SK-MEL-5 (cell line): ENCODE measurements around the gene GDF7. TPM values are rescaled to one million over a fixed set of nuclear protein-coding genes. Genes with fewer than 3 reads are reported as not detected.

Source experiments
- DNase-seq: peaks from one replicate; pipeline ENCODE4 v3.0.0-alpha.2; 2016; ENCODE audit warnings: low read depth, low spot score
- in situ Hi-C: cut with HindIII; loops from 2 replicates; pipeline ENCODE4 v1.10.0; 2016; ENCODE audit warnings: low sequenced_read_pairs, high pct_unique_total_duplicates, low pct_unique_long_range_greater_than_20kb
- total RNA-seq: library from RNA; depleted of rRNA; stranded (reverse); fragments of >200 nt; shearing (Covaris generic); gene quantifications from 2 replicates; pipeline ENCODE4 v1.2.3, GENCODE V29; 2014

GDF7 gene
- total RNA-seq, 1 experiment from 2014 or later: 0.71 TPM

GRCh38 chr2:20675701-20676352 lies 8.9 kb downstream of the GDF7 start:
- in situ Hi-C loops: loop anchor here (10.0 to 25.0 kb wide), 2 partner anchors 59 to 261 kb away; no protein-coding TSS in a partner anchor
- peak; percentile 36 for DNase-seq

DNA sequence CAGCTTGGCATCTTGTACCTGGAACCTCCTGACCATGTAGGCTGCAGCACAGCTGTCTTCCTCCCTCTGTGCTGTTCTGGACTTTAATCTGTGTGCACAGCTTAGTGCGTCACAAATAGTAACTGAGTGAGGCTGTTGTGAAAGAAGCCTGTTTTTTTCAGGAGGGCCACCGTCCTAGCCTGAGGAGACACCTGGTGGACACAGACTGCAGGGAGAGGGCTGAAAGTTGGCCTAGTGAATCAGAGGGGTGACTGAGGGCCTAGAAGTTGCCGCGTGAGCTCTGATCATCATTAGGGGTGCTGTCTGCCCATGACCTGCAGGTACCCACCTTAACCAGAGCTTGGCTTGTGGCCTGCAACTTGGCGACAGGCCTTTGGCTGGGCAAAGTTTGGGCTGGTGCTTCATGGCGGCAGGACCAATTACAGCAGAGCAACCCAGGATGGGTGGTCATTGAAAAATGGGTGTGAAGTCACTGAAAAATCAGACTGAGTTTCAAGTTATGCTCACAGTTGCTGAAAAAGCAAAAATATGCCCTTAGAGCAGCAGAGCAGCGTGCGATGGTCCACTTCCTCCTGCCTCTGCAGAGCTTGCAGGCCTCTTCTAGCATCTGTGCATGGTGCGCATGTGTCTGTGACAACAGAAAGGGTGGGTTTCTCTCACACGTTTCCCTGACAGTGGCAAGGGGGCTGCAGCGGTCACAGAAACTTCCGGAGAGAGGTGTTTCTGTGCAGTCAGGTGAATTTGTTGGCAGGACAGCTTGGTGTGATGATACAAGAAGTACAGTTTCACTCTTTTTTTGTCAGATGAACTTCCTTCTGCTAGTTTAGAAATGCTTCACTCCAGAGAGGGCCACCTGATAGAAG lies 9.6 kb downstream of the GDF7 start:
- peak; percentile 30 for DNase-seq

DNA sequence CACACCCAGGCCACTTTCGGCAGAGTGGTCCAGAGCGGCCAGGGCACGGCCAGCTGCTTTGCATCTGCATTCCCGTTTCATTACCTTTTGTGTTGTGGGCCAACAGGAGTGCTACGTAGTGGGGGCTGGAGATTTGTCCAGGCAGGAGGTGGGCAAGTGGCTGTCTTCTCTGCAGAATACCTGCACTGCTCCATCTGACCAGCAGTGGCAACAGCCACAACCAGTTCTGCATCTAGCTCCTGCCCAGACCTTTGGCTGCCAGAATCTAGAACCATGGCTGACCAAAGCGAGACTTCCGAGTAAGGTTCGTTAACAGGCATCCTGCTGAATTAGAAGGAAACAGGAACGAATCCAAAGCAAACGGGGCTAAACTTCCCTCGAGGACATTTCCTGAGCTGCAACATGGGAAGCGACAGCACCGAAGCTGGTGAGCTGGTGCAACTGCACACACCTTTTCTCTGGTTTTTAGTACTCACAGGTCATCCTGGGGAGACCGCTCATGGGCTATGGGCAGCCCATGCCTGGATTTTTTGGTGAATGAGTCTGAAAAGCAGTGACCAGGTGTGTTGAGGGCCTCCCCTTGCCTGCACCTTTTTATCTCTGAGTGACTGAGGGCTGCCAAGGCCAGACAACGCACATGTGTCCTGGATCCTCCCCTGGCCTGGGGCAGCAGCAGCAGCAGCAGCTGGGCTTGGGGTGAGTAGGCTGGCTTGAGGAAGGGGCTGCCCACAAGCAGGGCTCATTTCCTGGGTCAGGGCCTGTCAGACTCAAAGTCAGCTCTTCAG lies 10.5 kb downstream of the GDF7 start:
- peak; percentile 28 for DNase-seq
- in situ Hi-C loops: loop anchor here (10.0 to 25.0 kb wide), 2 partner anchors 57 to 260 kb away; no protein-coding TSS in a partner anchor

More for the DNA sequence above, 9.6 kb downstream of the GDF7 start:
- in situ Hi-C loops: loop anchor here (10.0 to 25.0 kb wide), 2 partner anchors 58 to 261 kb away; no protein-coding TSS in a partner anchor

DNA sequence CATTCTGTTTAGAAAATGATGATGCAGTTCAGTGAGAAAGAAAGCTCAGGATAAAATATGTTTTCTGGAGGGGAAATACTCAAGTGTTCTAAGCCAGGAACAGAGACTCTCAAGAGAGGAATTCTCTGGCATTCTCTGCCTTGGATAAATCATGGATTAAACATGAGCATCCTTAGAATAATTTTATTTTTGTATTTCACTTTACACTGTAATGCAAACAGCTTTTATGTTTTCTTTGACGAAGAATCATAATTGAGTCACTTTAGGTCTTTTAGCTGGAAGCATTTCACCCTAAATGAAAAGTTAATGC lies 11.1 kb downstream of the GDF7 start:
- in situ Hi-C loops: loop anchor here (10.0 to 25.0 kb wide), 2 partner anchors 57 to 259 kb away; no protein-coding TSS in a partner anchor
- no peak for DNase-seq

DNA sequence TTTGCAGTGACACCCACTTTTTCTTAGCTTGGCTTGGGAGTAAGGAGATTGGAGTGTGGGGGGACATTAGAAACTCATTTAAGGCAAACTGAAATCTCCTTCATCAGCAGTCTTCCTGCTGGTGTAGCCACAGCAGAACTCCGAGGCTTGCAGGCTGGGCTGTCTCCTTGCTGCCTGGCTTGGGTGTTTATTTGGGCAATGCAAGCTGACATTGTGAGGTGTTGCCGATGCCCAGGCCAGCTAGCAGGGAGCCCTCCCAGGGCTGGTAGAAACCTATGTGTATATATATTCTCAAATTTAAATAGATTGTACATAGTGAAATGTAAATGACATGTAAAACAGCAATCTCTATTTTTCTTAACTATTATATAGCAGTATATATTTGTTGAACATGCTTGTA lies 11.8 kb downstream of the GDF7 start:
- in situ Hi-C loops: loop anchor here (10.0 to 25.0 kb wide), 2 partner anchors 56 to 259 kb away; no protein-coding TSS in a partner anchor
- no peak for DNase-seq

DNA sequence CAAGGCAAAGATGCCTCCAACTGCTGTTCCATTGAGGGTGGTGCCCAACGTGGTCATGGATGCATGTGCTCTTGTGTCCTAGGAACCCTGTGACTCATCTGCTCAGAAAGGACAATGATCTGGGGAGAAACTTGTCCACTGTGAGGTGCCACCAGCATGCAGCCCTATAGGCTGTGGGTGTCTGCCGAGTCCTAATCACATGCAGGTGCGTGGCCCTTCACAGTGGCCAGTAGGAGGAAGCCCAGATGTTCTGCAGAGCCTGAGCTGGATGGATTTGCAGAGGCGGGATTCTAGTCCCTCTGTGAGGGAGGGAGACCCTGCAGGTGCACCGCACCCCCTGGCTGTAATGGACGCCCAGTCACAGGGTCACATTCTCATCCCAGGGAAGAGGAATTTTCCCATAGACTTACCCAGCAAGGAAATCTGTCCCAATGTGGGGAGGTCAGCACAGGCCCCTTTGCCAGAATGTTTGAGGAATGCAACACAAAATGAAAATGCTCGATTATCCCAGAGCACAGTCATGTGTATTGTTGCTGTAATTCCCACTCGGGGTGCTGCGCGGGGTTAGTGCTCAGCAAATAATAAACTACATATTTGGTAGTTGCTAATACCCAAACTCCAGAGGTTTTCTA lies 13.9 kb downstream of the GDF7 start:
- in situ Hi-C loops: loop anchor here (25.0 kb wide), 1 partner anchor 256 kb away; no protein-coding TSS in a partner anchor
- no peak for DNase-seq

- in situ Hi-C loops: loop anchor here (25.0 kb wide), 1 partner anchor 255 kb away; no protein-coding TSS in a partner anchor
- peak; percentile 63 for DNase-seq
Measured at GRCh38 chr2:20682167-20682920, 15.4 kb downstream of the GDF7 start.

DNA sequence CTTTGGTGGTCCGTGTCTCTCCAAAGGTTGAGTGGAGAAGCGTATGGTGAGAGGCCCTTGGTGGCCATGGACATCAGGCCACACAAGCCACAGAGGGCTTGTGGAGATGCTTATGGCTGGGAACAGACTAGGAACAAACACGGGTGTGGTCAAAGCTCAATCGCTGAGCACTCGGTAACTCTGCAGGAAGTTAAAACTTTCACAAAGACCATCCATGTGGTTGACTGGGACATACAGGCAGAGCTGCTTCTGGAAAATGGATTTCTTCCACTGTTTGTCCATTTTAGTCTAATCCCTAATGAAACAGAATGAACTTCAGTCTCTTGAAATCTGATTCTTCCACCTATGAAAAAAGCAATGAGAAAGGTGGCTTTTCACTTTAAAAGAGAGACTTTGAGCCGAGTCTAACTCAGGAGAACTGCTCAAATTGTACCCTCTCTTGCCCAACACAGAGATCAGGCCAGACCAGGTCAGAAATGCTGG lies 17.7 kb downstream of the GDF7 start:
- in situ Hi-C loops: loop anchor here (25.0 kb wide), 1 partner anchor 253 kb away; no protein-coding TSS in a partner anchor
- no peak for DNase-seq

GRCh38 chr2:20687260-20687832 lies 20.4 kb downstream of the GDF7 start:
- peak; percentile 19 for DNase-seq
- in situ Hi-C loops: loop anchor here (25.0 kb wide), 1 partner anchor 250 kb away; no protein-coding TSS in a partner anchor

GRCh38 chr2:20689428-20690264 lies 22.7 kb downstream of the GDF7 start:
- in situ Hi-C loops: loop anchor here (25.0 kb wide), 1 partner anchor 248 kb away; no protein-coding TSS in a partner anchor

DNA sequence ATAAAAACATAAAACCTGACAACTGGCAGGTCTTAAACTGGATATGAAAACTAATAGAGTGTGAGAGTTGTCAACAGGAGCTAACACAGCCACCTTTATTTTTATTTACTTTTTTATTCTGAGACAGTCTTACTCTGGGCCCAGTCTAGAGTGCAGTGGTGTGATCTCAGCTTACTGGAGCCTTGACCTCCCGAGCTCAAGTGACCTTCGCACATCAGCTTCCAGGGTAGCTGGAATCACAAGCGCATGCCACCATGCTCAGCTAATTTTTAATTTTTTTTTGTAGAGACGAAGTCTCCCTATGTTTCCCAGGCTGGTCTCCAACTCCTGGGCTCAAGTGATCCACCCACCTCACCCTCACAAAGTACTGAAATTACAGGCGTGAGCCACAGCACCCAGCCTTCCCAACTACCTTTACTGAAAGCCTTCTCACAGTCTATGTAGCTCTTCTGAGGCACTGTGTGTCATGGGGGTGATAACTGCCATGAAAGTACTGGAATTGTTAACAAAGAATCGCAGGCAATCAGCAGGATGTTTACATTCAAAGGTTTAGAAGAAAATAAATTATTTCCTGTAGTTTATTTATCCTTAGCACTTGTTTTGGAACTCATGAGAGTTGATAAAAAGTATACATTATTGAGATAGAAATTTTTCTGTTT lies 24.3 kb downstream of the GDF7 start:
- DNase-seq: no peak
- in situ Hi-C loops: loop anchor here (25.0 kb wide), 1 partner anchor 246 kb away; no protein-coding TSS in a partner anchor

More at GRCh38 chr2:20689428-20690264, 22.7 kb downstream of the GDF7 start:
- DNase-seq: no peak

- DNase-seq: peak; percentile 55
- in situ Hi-C loops: loop anchor here (25.0 kb wide), 1 partner anchor 245 kb away; no protein-coding TSS in a partner anchor
Measured at GRCh38 chr2:20692081-20692480, 25.1 kb downstream of the GDF7 start.

GRCh38 chr2:20693317-20693716 lies 26.4 kb downstream of the GDF7 start:
- in situ Hi-C loops: loop anchor here (25.0 kb wide), 1 partner anchor 244 kb away; no protein-coding TSS in a partner anchor
- no peak for DNase-seq

- in situ Hi-C loops: loop anchor here (25.0 kb wide), 1 partner anchor 241 kb away; no protein-coding TSS in a partner anchor
- no peak for DNase-seq
Measured at GRCh38 chr2:20696366-20696765, 29.4 kb downstream of the GDF7 start.
